ENCODE measurements around the gene CCDC88B. TPM values are rescaled to one million over a fixed set of nuclear protein-coding genes. Genes with fewer than 3 reads are reported as not detected.

The CCDC88B gene
- total and polyA plus RNA-seq, 9 of the 15 experiments (the other 6 are each of a cell fraction or from before 2014, with no cell fraction given) = 0.13 to 18.1 (median 7.9) TPM

- TF ChIP-seq ZFP91 (CRISPR knock-in tag; IDR thresholded peaks at IDR 0.05) = peak; percentile 71; the same call in 1 of the 2 replicates
- TF ChIP-seq SMARCA4 (IDR thresholded peaks at IDR 0.05) = peak; percentile 55; the same call in 1 of the 2 replicates
- TF ChIP-seq GATAD2A (IDR thresholded peaks at IDR 0.05) = no peak
- no peak for TF ChIP-seq ZNF134 (CRISPR knock-in tag; conservative IDR thresholded peaks at IDR 0.05)
- TF ChIP-seq, protein P1, sequence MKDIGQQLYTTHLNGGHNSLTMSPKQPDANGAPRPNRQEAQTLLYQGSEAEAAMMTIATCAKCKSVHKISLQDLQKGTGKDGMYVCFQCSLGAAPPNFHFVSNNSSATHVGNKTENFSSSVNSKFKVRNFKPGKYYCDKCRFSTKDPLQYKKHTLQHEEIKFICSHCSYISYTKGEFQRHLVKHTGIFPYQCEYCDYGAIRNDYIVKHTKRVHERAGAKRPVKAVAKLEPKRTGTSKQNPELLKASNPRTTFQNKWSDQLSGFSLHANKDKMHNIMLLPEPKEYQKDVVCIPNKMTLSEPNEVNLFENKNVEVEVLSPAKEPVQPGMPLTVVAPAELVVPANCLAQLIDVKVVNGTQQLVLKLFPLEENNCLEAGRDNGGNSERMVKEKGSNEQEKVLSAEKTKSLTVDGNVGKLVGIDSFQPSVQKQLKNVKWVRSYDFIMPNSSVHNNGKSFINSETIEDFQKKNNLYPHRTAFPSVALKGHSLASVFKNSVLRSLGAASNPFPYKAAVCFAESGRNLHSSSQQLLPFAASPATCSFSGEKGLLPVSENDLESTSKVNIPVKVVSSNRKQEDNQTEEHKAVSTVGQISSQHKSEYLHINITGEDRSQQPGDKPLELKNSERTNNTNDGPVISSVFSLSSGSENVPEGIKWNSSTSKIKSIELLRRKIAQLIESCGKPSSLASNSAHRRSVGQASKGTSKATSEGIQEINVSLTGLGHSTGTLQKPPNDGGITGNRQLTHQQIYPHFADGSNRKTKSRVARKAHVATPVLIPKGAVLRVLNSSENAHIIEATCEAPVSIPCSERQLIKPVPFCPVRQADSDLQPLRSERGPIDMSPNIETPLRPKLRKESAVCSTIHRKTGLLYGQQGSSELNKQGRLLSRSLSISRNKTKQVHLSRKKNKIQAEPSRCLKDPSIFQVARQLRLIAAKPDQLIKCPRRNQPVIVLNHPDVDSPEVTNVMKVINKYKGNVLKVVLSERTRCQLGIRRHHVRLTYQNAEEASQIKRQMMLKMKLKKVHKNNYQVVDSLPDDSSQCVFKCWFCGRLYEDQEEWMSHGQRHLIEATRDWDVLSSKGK (CRISPR knock-in tag; IDR thresholded peaks at IDR 0.05) = no peak
- TF ChIP-seq ADNP (tag; IDR thresholded peaks at IDR 0.05) = no peak
- no peak for TF ChIP-seq ZBTB26 (CRISPR knock-in tag; IDR thresholded peaks at IDR 0.05)
- TF ChIP-seq CEBPZ (IDR thresholded peaks at IDR 0.05; ENCODE audit: borderline replicate concordance, low read depth, low read length) = no peak
- no peak for TF ChIP-seq HOXB6 (CRISPR knock-in tag; IDR thresholded peaks at IDR 0.05; ENCODE audit: borderline replicate concordance)
- TF ChIP-seq TFE3 (CRISPR knock-in tag; IDR thresholded peaks at IDR 0.05) = peak; percentile 32
- no peak for TF ChIP-seq ZNF274 (IDR thresholded peaks at IDR 0.05; ENCODE audit: borderline replicate concordance, low read depth, low read length)
- TF ChIP-seq HSF4 (CRISPR knock-in tag; IDR thresholded peaks at IDR 0.05; ENCODE audit: borderline replicate concordance) = no peak
- TF ChIP-seq RFX7 (CRISPR knock-in tag; IDR thresholded peaks at IDR 0.05) = peak; percentile 56; the same call in 1 of the 2 replicates
- no peak for TF ChIP-seq MED1 (CRISPR knock-in tag; IDR thresholded peaks at IDR 0.05; ENCODE audit: borderline replicate concordance)
- no peak; the same call in 1 of the 2 replicates for TF ChIP-seq GABPB2 (CRISPR knock-in tag; conservative IDR thresholded peaks at IDR 0.05)
These were observed 35.5 kb upstream of the CCDC88B start (continued) for GRCh38 chr11:64304316-64305072.
